C1 segment of cervical spinal cord (tissue), 14 donors: ENCODE results near the gene PIGZ.

Experiments
- DNase-seq, 14 donors: peaks; one replicate each; lab custom pipeline; 2025; lab: John Stamatoyannopoulos, UW

The PIGZ gene

GRCh38 chr3:196983186-196983585, 14.6 kb upstream of the PIGZ start:
- no peak for DNase-seq

GRCh38 chr3:196981657-196982056, 13.0 kb upstream of the PIGZ start:
- DNase-seq, result no peak

GRCh38 chr3:196979545-196979944, 10.9 kb upstream of the PIGZ start:
- peak in 1 of 14 donors; percentile 44 for DNase-seq

GRCh38 chr3:196976941-196977340, 8.3 kb upstream of the PIGZ start:
- no peak for DNase-seq

- no peak for DNase-seq
These were observed 6.7 kb upstream of the PIGZ start for GRCh38 chr3:196975349-196975748.

- DNase-seq, result no peak
These were observed 6.0 kb upstream of the PIGZ start for GRCh38 chr3:196974661-196975060.

GRCh38 chr3:196971094-196971698, 2.6 kb upstream of the PIGZ start:
- no peak for DNase-seq

GRCh38 chr3:196970547-196971093, 2.0 kb upstream of the PIGZ start:
- DNase-seq, result no peak

- peak in 8 of 14 donors; percentile 16 to 60 (median 22) for DNase-seq
These were observed 1.3 kb upstream of the PIGZ start for GRCh38 chr3:196969660-196970546.

- peak in 3 of 14 donors; percentile 23 to 24 (median 23) for DNase-seq
These were observed 564 bp upstream of the PIGZ start for GRCh38 chr3:196969134-196969659.

GRCh38 chr3:196967412-196968232, 1.0 kb downstream of the PIGZ start:
- peak in 1 of 14 donors; percentile 15 for DNase-seq

- DNase-seq, result peak in 3 of 14 donors; percentile 6 to 24 (median 15)
These were observed 1.9 kb downstream of the PIGZ start for GRCh38 chr3:196966526-196967401.

GRCh38 chr3:196965804-196966173, 2.8 kb downstream of the PIGZ start:
- no peak for DNase-seq

GRCh38 chr3:196965112-196965803, 3.4 kb downstream of the PIGZ start:
- DNase-seq, result no peak

GRCh38 chr3:196963631-196963953, 5.0 kb downstream of the PIGZ start:
- DNase-seq, result no peak

- no peak for DNase-seq
These were observed 5.6 kb downstream of the PIGZ start for GRCh38 chr3:196962930-196963630.

- DNase-seq, result no peak
These were observed 6.3 kb downstream of the PIGZ start for GRCh38 chr3:196962108-196962929.

GRCh38 chr3:196954832-196955231, 13.8 kb downstream of the PIGZ start:
- DNase-seq, result no peak

GRCh38 chr3:196951371-196951770, 17.3 kb downstream of the PIGZ start:
- no peak for DNase-seq
